ENCODE results near the gene ZNF385D.

GRCh38 chr3:21544076-21544462, 206.9 kb downstream of the ZNF385D start:
- no peak for TF ChIP-seq SIN3A (IDR thresholded peaks at IDR 0.05; ENCODE audit: borderline replicate concordance, insufficient read depth, low read depth, low read length)
- TF ChIP-seq REST (IDR thresholded peaks at IDR 0.05; ENCODE audit: insufficient read depth in 1 of 2, low read depth in 2 of 2, low read length in 1 of 2), result no peak
- TF ChIP-seq, protein P1, sequence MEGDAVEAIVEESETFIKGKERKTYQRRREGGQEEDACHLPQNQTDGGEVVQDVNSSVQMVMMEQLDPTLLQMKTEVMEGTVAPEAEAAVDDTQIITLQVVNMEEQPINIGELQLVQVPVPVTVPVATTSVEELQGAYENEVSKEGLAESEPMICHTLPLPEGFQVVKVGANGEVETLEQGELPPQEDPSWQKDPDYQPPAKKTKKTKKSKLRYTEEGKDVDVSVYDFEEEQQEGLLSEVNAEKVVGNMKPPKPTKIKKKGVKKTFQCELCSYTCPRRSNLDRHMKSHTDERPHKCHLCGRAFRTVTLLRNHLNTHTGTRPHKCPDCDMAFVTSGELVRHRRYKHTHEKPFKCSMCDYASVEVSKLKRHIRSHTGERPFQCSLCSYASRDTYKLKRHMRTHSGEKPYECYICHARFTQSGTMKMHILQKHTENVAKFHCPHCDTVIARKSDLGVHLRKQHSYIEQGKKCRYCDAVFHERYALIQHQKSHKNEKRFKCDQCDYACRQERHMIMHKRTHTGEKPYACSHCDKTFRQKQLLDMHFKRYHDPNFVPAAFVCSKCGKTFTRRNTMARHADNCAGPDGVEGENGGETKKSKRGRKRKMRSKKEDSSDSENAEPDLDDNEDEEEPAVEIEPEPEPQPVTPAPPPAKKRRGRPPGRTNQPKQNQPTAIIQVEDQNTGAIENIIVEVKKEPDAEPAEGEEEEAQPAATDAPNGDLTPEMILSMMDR (IDR thresholded peaks at IDR 0.05), result no peak
- no peak for TF ChIP-seq TCF7L2 (IDR thresholded peaks at IDR 0.05; ENCODE audit: low read depth, low read length)
